IgD-negative memory B cell (primary cell): Measurements from ENCODE around the gene OR4C46. TPM values are rescaled to one million over a fixed set of nuclear protein-coding genes. Genes with fewer than 3 reads are reported as not detected.
"Not testable (repeated sequence)": the region's sequence is repeated elsewhere in the genome, so short reads cannot be mapped to it uniquely, and the experiment has no call there.

ENCODE experiments used
- H3K27ac Mint-ChIP-seq, 3 donors: one replicate each; pipeline ENCODE4 v1.8.0; 2020 to 2022; ENCODE audit warnings: mild to moderate bottlenecking in 3 of 3, mixed read lengths in 3 of 3, moderate library complexity in 1 of 3
- H3K27me3 Mint-ChIP-seq: one replicate; pipeline ENCODE4 v1.8.0; 2021; ENCODE audit warnings: mixed read lengths
- H3K36me3 Mint-ChIP-seq: one replicate; pipeline ENCODE4 v1.8.0; 2020; ENCODE audit warnings: mild to moderate bottlenecking, mixed read lengths
- H3K4me1 Mint-ChIP-seq, 3 donors: one replicate each; pipeline ENCODE4 v1.8.0; 2020 to 2022; ENCODE audit warnings: mixed read lengths in 3 of 3, mild to moderate bottlenecking in 1 of 3
- H3K4me3 Mint-ChIP-seq, 4 donors: one replicate each; pipeline ENCODE4 v1.8.0; 2020 to 2022; ENCODE audit warnings: mild to moderate bottlenecking in 4 of 4, mixed read lengths in 4 of 4, moderate library complexity in 3 of 4
- H3K9me3 Mint-ChIP-seq, 3 donors: one replicate each; pipeline ENCODE4 v1.8.0; 2020 to 2021; ENCODE audit warnings: mixed read lengths in 3 of 3, mild to moderate bottlenecking in 1 of 3
- polyA plus RNA-seq: library from polyadenylated mRNA; unstranded; fragments of 300-500 nt; fragmentation: Illumina TruSeq; gene quantifications from one replicate; pipeline ENCODE4 v1.2.3, GENCODE V29; 2021

Gene OR4C46
- not detected for polyA plus RNA-seq

DNA sequence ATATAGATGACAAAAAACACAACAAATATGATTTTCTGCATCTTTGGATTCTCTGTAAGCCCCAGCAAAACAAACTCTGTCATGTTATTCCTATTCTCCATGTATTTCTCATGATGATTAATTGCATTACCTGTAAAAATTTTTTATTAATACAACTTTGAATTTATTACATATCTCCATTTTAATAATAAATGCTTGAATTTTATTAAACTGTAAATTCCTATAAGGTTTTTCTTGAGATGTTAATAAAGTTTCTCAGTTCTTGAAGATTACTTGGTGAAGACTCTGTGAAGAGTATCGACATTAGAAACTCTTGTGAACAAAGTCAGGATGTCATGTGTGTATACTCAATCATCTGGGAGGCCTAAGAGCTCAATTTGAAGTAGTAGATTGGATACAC, at the start of gene OR4C46:
OR4C46 (minus strand) TSS at position 101 of the 400 bp plus-strand sequence; CDS start at position 101, 0 bp downstream.
- H3K4me3 Mint-ChIP-seq = no peak within 1 kb of the TSS
- no peaks in the 10 kb centered on the region for H3K36me3 Mint-ChIP-seq
- H3K4me1 Mint-ChIP-seq = no peaks in the 10 kb centered on the region
- peaks cover 4 to 13% (median 8%) of the 10 kb centered on the region in 3 donors for H3K9me3 Mint-ChIP-seq
- H3K27me3 Mint-ChIP-seq = no peaks in the 10 kb centered on the region
- no peak within 1 kb of the TSS for H3K27ac Mint-ChIP-seq

GRCh38 chr11:54645606-54646005, 41.8 kb upstream of the OR4C46 start:
- not testable (repeated sequence) for H3K27ac Mint-ChIP-seq
- peaks cover 6 to 15% (median 9%) of the 10 kb centered on the region in 3 donors for H3K9me3 Mint-ChIP-seq

GRCh38 chr11:54561439-54561838, 42.4 kb downstream of the OR4C46 start:
- not testable (repeated sequence) for H3K27me3 Mint-ChIP-seq, H3K27ac Mint-ChIP-seq, H3K4me3 Mint-ChIP-seq, H3K36me3 Mint-ChIP-seq, H3K4me1 Mint-ChIP-seq
- peaks cover 1 to 28% (median 16%) of the 10 kb centered on the region in 3 donors for H3K9me3 Mint-ChIP-seq

More at GRCh38 chr11:54645606-54646005, 41.8 kb upstream of the OR4C46 start:
- not testable (repeated sequence) for H3K36me3 Mint-ChIP-seq, H3K4me3 Mint-ChIP-seq, H3K27me3 Mint-ChIP-seq, H3K4me1 Mint-ChIP-seq

DNA sequence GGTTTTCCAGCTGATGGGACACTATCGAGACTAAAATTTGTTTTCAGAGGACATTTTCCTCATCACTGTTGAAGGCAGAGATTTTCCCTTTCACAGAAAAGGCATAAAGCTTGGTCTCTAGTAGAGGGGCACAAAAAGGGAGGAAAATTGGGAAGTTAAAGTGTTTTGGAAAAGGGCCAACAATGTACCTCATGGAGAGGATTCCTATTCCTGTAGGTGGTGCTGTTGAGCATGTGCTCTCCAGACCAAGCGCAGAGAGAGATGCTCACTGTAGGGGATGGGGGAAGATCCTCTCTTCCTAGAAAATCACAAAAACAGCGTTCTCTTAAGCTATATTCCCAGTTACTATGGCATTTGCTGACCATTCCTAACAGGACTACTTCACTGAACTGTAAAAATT, 44.9 kb downstream of the OR4C46 start:
- H3K4me1 Mint-ChIP-seq = no peaks in the 10 kb centered on the region
- H3K27ac Mint-ChIP-seq = no peak overlapping the region
- no peaks in the 10 kb centered on the region for H3K36me3 Mint-ChIP-seq
- no peaks in the 10 kb centered on the region for H3K27me3 Mint-ChIP-seq
- no peak overlapping the region for H3K4me3 Mint-ChIP-seq
- H3K9me3 Mint-ChIP-seq = peaks cover 1 to 32% (median 9%) of the 10 kb centered on the region in 3 donors

GRCh38 chr11:54558407-54558806, 45.4 kb downstream of the OR4C46 start:
- Mint-ChIP-seq H3K4me1 (no peaks in the 10 kb centered on the region), H3K9me3 (peaks cover 1 to 32% (median 7%) of the 10 kb centered on the region in 3 donors), H3K4me3 (no peak overlapping the region), H3K27me3 (no peaks in the 10 kb centered on the region), H3K27ac (no peak overlapping the region), H3K36me3 (no peaks in the 10 kb centered on the region)

Other genes starting within 250 kb of the OR4C46 start
- not detected for gene OR4A5, start 102.8 kb upstream of the OR4C46 start, polyA plus RNA-seq